ENCODE measurements around the gene PLEKHH2. TPM values are rescaled to one million over a fixed set of nuclear protein-coding genes. Genes with fewer than 3 reads are reported as not detected.

Gene PLEKHH2
- total RNA-seq, 2 donors from 2014 or later = 5.0 to 5.3 TPM

DNA sequence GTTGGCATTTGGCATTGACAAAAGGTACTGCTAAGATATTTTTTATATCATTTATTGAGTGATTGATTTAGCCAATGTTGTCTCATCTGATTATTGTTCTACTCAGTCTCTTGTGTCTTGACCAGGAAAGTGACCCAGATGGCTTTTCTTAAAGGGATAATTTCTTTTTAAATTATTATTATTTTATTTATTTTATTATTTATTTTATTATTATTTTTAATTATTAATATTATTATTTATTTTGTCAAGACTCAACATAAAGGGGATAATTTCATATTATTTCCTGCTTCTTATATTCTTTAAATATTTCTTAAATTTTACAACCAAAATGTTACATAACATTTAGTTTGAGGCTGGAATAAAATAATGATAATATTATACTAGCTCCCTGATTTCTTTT, 163.8 kb downstream of the PLEKHH2 start:
- no peak for DNase-seq
- H3K27me3 ChIP-seq (ENCODE audit: control insufficient read depth, insufficient read depth, low read length, poor library complexity, severe bottlenecking) = no peaks in the 10 kb centered on the region
- no peaks in the 10 kb centered on the region for H3K27me3 Mint-ChIP-seq (ENCODE audit: insufficient read depth)

DNA sequence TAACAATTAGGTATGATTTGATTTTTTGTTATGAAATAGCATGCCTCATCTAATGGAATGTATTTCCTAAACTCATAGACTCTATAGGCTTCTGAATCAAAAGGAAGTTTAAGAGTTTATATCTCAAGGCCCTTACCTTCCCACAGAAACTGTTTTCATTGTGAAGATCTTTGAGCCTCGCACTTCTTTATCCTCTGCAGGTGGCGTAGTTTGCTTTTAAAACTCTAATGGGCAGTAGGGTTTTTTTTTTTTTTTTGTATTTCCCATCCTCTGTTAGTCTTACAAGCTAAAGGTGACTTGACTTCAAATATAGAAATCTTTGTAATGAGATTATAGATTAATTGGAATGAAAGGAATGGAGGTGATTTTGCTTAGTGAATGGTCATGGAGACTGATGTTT, 165.1 kb downstream of the PLEKHH2 start:
- no peaks in the 10 kb centered on the region for H3K9me3 ChIP-seq (ENCODE audit: control insufficient read depth, low read length)
- peaks cover 23% of the 10 kb centered on the region for H3K4me1 Mint-ChIP-seq
- no peak for DNase-seq
- H3K4me3 ChIP-seq (ENCODE audit: low read length) = no peak overlapping the region
- H3K27me3 ChIP-seq (ENCODE audit: control insufficient read depth, insufficient read depth, low read length, poor library complexity, severe bottlenecking) = no peaks in the 10 kb centered on the region
- peak; percentile 37 for TF ChIP-seq CTCF (conservative IDR thresholded peaks at IDR 0.05)
- H3K4me1 ChIP-seq (ENCODE audit: control insufficient read depth, insufficient read depth, low read length) = no peaks in the 10 kb centered on the region
- H3K27ac Mint-ChIP-seq = no peak overlapping the region
- H3K4me3 Mint-ChIP-seq = no peak overlapping the region
- H3K9ac ChIP-seq (ENCODE audit: extremely low read depth, low read length, poor library complexity, severe bottlenecking) = no peak overlapping the region
- H3K9me3 Mint-ChIP-seq = no peaks in the 10 kb centered on the region
- H3K27ac ChIP-seq (ENCODE audit: low read depth, low read length) = no peak overlapping the region
- WGBS, 2 experiments (ENCODE audit: insufficient coverage in 1 of 2, insufficient read length in 1 of 2) = 63 to 100% methylated on average over 1 to 2 of the region's 2 CpGs
- no peaks in the 10 kb centered on the region for H3K27me3 Mint-ChIP-seq (ENCODE audit: insufficient read depth)
- peaks cover 4% of the 10 kb centered on the region for H3K36me3 ChIP-seq (ENCODE audit: control insufficient read depth, insufficient read depth, low read length)
- H3K36me3 Mint-ChIP-seq (ENCODE audit: low read depth) = peaks cover 9% of the 10 kb centered on the region

More for the DNA sequence above, 163.8 kb downstream of the PLEKHH2 start:
- TF ChIP-seq CTCF (conservative IDR thresholded peaks at IDR 0.05) = no peak
- Mint-ChIP-seq H3K4me3 (no peak overlapping the region), H3K27ac (no peak overlapping the region), H3K9me3 (no peaks in the 10 kb centered on the region), H3K36me3 (ENCODE audit: low read depth) (peaks cover 6% of the 10 kb centered on the region), H3K4me1 (peaks cover 15% of the 10 kb centered on the region)
- Histone ChIP-seq H3K27ac (ENCODE audit: low read depth, low read length) (no peak overlapping the region), H3K4me1 (ENCODE audit: control insufficient read depth, insufficient read depth, low read length) (no peaks in the 10 kb centered on the region), H3K9ac (ENCODE audit: extremely low read depth, low read length, poor library complexity, severe bottlenecking) (no peak overlapping the region), H3K4me3 (ENCODE audit: low read length) (no peak overlapping the region), H3K36me3 (ENCODE audit: control insufficient read depth, insufficient read depth, low read length) (peaks cover 4% of the 10 kb centered on the region), H3K9me3 (ENCODE audit: control insufficient read depth, low read length) (no peaks in the 10 kb centered on the region)

DNA sequence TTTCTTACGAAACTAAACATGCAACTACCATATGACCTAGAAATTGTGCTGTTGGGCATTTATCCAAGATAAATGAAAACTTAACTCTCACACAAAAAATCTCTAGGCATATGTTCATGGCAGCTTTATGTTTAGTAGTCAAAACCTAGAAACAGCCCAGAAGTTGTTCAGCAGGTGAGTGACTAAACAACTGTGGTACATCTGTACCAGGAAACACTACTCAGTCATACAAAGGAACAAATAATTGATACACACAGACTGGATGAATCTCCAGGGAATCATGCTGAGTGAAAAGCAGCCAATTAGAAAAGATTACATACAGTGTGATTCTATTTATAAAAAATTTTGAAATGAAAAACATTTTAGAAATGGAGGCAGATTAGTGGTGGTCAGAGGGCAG, 166.1 kb downstream of the PLEKHH2 start:
- Mint-ChIP-seq H3K27ac (no peak overlapping the region), H3K9me3 (no peaks in the 10 kb centered on the region), H3K4me1 (peaks cover 29% of the 10 kb centered on the region), H3K27me3 (ENCODE audit: insufficient read depth) (no peaks in the 10 kb centered on the region), H3K4me3 (no peak overlapping the region), H3K36me3 (ENCODE audit: low read depth) (peaks cover 9% of the 10 kb centered on the region)
- WGBS, 2 experiments (ENCODE audit: insufficient coverage in 1 of 2, insufficient read length in 1 of 2) = 88% methylated on average over 1 of the region's 1 CpG; no CpG with 5 or more reads in 1 of the 2 experiments
- H3K9ac ChIP-seq (ENCODE audit: extremely low read depth, low read length, poor library complexity, severe bottlenecking) = no peak overlapping the region
- no peak for DNase-seq
- no peaks in the 10 kb centered on the region for H3K4me1 ChIP-seq (ENCODE audit: control insufficient read depth, insufficient read depth, low read length)
- H3K36me3 ChIP-seq (ENCODE audit: control insufficient read depth, insufficient read depth, low read length) = peaks cover 4% of the 10 kb centered on the region
- H3K27ac ChIP-seq (ENCODE audit: low read depth, low read length) = no peak overlapping the region
- no peaks in the 10 kb centered on the region for H3K27me3 ChIP-seq (ENCODE audit: control insufficient read depth, insufficient read depth, low read length, poor library complexity, severe bottlenecking)
- H3K4me3 ChIP-seq (ENCODE audit: low read length) = no peak overlapping the region
- TF ChIP-seq CTCF (conservative IDR thresholded peaks at IDR 0.05) = no peak
- H3K9me3 ChIP-seq (ENCODE audit: control insufficient read depth, low read length) = no peaks in the 10 kb centered on the region

Data from endodermal cell (in vitro differentiated cells).